ENCODE results near the gene PLA2G2C.

PLA2G2C gene

DNA sequence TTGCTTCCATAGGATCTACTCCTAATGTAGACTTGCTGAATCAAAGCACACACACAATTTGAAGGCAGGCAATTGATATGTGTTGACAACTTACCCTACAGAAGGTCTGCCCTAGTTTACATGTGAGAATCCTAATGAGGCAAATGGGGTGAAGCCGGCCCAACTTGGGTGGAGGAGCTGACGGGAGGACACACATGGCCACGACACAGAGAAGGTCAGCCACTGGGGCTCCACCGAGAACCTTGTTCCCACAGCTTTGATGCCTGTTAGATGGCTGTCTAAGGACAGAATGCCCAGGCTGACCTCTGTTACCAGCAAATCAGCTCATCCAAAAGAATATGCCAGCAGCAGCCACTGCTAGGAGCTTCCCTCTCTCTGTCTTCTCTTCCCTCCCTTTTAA lies 65.5 kb downstream of the PLA2G2C start:
- H3K36me3 Mint-ChIP-seq (ENCODE audit: low read depth), result no peaks in the 10 kb centered on the region
- TF ChIP-seq, protein P1, sequence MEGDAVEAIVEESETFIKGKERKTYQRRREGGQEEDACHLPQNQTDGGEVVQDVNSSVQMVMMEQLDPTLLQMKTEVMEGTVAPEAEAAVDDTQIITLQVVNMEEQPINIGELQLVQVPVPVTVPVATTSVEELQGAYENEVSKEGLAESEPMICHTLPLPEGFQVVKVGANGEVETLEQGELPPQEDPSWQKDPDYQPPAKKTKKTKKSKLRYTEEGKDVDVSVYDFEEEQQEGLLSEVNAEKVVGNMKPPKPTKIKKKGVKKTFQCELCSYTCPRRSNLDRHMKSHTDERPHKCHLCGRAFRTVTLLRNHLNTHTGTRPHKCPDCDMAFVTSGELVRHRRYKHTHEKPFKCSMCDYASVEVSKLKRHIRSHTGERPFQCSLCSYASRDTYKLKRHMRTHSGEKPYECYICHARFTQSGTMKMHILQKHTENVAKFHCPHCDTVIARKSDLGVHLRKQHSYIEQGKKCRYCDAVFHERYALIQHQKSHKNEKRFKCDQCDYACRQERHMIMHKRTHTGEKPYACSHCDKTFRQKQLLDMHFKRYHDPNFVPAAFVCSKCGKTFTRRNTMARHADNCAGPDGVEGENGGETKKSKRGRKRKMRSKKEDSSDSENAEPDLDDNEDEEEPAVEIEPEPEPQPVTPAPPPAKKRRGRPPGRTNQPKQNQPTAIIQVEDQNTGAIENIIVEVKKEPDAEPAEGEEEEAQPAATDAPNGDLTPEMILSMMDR (IDR thresholded peaks at IDR 0.05; ENCODE audit: unreplicated experiment in 3 of 3), result no peak

DNA sequence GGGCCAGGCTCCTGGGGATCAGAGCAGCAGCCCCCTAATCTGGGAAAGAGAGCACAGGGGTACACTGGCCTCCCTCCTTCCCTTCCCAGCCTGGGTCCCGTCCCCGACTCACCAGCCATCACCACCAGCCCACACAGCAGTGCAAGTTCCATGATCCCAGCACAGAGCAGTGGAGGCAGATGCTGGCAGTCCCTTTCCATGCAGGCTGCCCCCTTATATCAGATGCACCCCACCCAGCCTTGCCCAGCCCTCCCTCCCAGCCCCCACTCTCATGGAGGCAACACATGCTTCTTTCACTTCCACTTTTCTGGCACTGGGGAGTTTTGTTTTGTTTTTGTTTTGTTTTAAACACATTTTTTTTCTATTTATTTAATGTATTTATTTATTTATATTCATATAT lies 67.0 kb downstream of the PLA2G2C start, which contains the start of gene PLA2G2D:
PLA2G2D (minus strand) TSS at position 190 of the 400 bp plus-strand sequence; CDS start at position 152, 38 bp downstream.
- Mint-ChIP-seq H3K9me3 (no peaks in the 10 kb centered on the region), H3K27ac (no peak within 1 kb of the TSS), H3K4me3 (no peak within 1 kb of the TSS), H3K36me3 (ENCODE audit: low read depth) (no peaks in the 10 kb centered on the region), H3K27me3 (ENCODE audit: low read depth) (peaks cover 40% of the 10 kb centered on the region), H3K4me1 (no peaks in the 10 kb centered on the region)
- TF ChIP-seq, protein P1 (IDR thresholded peaks at IDR 0.05; ENCODE audit: unreplicated experiment in 3 of 3), result no peak

More for the DNA sequence above, 65.5 kb downstream of the PLA2G2C start:
- Mint-ChIP-seq H3K4me1 (no peaks in the 10 kb centered on the region), H3K27me3 (ENCODE audit: low read depth) (peaks cover 43% of the 10 kb centered on the region), H3K9me3 (no peaks in the 10 kb centered on the region), H3K27ac (no peak overlapping the region), H3K4me3 (no peak overlapping the region)

DNA sequence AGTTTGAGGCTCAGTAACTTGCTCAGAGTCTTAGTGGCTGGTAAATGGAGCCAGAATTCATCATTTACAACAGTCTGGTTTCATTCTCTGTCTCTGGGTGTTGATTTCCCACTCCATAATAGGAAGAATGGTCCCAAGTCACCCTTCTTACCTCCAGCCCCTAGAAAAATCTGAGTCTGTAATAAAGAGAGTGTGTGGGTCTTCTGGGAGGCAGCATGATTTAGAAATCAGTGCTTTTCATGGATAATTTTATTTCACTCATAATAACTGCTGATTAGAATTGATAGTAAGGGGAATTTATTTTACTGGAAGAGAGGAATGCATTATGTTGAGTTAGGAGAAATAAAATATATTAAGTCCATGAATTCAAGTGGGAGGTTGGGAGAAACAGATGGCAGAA lies 69.1 kb downstream of the PLA2G2C start:
- Mint-ChIP-seq H3K27ac (no peak overlapping the region), H3K27me3 (ENCODE audit: low read depth) (peaks cover 30% of the 10 kb centered on the region), H3K36me3 (ENCODE audit: low read depth) (no peaks in the 10 kb centered on the region), H3K4me1 (no peaks in the 10 kb centered on the region), H3K4me3 (no peak overlapping the region), H3K9me3 (no peaks in the 10 kb centered on the region)
- TF ChIP-seq, protein P1 (IDR thresholded peaks at IDR 0.05; ENCODE audit: unreplicated experiment in 3 of 3), result no peak

DNA sequence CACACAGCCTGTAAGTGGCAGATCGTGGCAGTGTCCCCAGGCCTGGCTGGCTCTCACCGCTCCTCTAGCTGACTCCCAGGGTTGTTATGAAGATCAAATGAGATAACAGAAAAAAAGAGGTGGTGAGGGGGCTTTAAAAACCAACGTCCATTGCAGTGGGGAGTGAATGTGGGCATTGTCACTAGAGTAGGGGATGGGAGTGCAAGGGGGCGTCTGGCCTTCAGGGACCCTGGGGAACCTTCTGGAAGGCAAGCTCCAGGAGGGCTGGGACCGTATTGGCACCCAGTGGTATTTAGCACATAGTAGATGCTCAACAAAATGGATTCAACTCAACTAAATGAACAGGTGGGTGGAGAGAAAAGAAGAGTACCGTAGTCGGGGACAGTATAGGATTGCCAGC lies 70.4 kb downstream of the PLA2G2C start:
- TF ChIP-seq, protein P1 (IDR thresholded peaks at IDR 0.05; ENCODE audit: unreplicated experiment in 3 of 3), result no peak
- no peak overlapping the region for H3K27ac Mint-ChIP-seq
- H3K9me3 Mint-ChIP-seq, result no peaks in the 10 kb centered on the region
- H3K4me1 Mint-ChIP-seq, result no peaks in the 10 kb centered on the region
- no peak overlapping the region for H3K4me3 Mint-ChIP-seq
- H3K36me3 Mint-ChIP-seq (ENCODE audit: low read depth), result no peaks in the 10 kb centered on the region
- H3K27me3 Mint-ChIP-seq (ENCODE audit: low read depth), result peaks cover 19% of the 10 kb centered on the region

DNA sequence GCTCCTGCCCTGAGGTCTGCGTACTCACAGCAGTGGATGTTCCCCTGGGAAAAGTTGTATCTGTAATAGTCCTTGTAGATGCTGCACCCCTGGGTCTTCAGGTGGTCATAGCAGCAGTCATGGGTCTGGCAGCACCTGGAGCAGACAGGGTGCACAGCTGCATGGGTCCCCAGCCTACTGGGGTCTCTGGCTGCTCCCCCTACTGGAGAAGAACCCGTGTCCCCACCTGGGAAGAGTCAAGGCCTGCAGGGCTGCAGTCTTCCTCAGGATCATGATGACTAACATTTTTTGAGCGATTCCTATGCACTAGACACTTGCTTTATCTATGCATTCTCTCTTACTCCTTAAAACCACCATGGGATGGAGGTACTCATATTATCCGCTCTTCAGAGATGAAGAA lies 70.8 kb downstream of the PLA2G2C start:
- Mint-ChIP-seq H3K4me1 (no peaks in the 10 kb centered on the region), H3K9me3 (no peaks in the 10 kb centered on the region), H3K27me3 (ENCODE audit: low read depth) (peaks cover 19% of the 10 kb centered on the region), H3K36me3 (ENCODE audit: low read depth) (no peaks in the 10 kb centered on the region), H3K27ac (no peak overlapping the region), H3K4me3 (no peak overlapping the region)
- TF ChIP-seq, protein P1 (IDR thresholded peaks at IDR 0.05; ENCODE audit: unreplicated experiment in 3 of 3), result no peak

DNA sequence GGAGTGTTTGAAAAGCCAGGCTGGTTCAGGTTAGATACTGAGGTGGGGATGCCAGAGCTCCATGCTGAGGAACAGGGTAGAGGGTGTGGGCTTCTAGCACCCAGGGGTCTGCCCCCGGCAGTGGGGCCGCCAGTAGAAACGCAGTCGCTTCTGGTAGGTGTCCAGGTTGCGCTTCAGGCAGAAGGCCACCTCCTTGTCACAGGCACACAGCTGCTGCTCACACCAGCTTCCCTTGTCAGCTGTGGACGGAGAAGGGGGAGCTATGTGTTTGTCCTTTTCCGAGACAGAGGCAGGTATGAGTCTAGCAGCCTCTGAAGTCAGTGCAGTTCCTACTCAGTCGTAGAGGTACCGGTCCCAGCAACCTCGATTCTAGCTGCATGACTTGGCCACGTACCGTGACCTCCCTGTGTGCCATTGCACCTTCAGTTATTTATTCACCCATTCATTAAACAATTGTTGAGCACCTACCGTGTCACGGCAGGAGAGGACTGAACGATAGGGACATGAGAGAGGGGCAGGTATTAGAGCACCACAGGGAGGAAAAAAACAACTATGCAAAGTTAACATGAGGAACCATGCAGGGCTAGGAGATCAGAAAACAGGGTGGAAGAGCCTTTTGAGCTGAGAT lies 72.2 kb downstream of the PLA2G2C start:
- TF ChIP-seq, protein P1 (IDR thresholded peaks at IDR 0.05; ENCODE audit: unreplicated experiment in 3 of 3), result no peak
- Mint-ChIP-seq H3K36me3 (ENCODE audit: low read depth) (no peaks in the 10 kb centered on the region), H3K4me3 (no peak overlapping the region), H3K27ac (no peak overlapping the region), H3K9me3 (no peaks in the 10 kb centered on the region), H3K27me3 (ENCODE audit: low read depth) (peaks cover 10% of the 10 kb centered on the region), H3K4me1 (no peaks in the 10 kb centered on the region)

All from nephron (organoid).